T47D (cell line): ENCODE measurements around the gene CNPY3.

Experiments used
- DNase-seq, 2 experiments: peaks; one replicate each; pipeline versions ENCODE4 v3.0.0 to v3.0.0-alpha.2; 2011 to 2012; ENCODE audit warnings: low read depth in 1 of 2, low spot score in 1 of 2
- JUND ChIP-seq: IDR thresholded peaks from 2 replicates; pipeline ENCODE4 v1.6.1; 2012; ENCODE audit warnings: low read depth
- in situ Hi-C: cut with HindIII; loops from 2 replicates; pipeline ENCODE4 v1.10.0; 2016; ENCODE audit warnings: low sequenced_read_pairs, low pct_unique_long_range_greater_than_20kb

The CNPY3 gene

GRCh38 chr6:42984924-42985475 is 55.7 kb downstream of the CNPY3 start:
- in situ Hi-C loops = no loop called here
- no peak for TF ChIP-seq JUND
- no peak for DNase-seq

- in situ Hi-C loops = no loop called here
- no peak for TF ChIP-seq JUND
- no peak for DNase-seq
Observed at GRCh38 chr6:42987533-42988451, 58.5 kb downstream of the CNPY3 start.

GRCh38 chr6:42988486-42989020 is 59.3 kb downstream of the CNPY3 start:
- no peak for DNase-seq
- no peak for TF ChIP-seq JUND
- in situ Hi-C loops = no loop called here
